HPDE6-E6E7 (cell line): ENCODE data around the gene VSTM2B.
"Not testable (repeated sequence)": the region's sequence is repeated elsewhere in the genome, so short reads cannot be mapped to it uniquely, and the experiment has no call there.

Experiments used
- DNase-seq: peaks from one replicate; pipeline ENCODE4 v3.0.0; 2011; ENCODE audit warnings: missing footprints; ENCODE audit errors: extremely low spot score

The VSTM2B gene

DNA sequence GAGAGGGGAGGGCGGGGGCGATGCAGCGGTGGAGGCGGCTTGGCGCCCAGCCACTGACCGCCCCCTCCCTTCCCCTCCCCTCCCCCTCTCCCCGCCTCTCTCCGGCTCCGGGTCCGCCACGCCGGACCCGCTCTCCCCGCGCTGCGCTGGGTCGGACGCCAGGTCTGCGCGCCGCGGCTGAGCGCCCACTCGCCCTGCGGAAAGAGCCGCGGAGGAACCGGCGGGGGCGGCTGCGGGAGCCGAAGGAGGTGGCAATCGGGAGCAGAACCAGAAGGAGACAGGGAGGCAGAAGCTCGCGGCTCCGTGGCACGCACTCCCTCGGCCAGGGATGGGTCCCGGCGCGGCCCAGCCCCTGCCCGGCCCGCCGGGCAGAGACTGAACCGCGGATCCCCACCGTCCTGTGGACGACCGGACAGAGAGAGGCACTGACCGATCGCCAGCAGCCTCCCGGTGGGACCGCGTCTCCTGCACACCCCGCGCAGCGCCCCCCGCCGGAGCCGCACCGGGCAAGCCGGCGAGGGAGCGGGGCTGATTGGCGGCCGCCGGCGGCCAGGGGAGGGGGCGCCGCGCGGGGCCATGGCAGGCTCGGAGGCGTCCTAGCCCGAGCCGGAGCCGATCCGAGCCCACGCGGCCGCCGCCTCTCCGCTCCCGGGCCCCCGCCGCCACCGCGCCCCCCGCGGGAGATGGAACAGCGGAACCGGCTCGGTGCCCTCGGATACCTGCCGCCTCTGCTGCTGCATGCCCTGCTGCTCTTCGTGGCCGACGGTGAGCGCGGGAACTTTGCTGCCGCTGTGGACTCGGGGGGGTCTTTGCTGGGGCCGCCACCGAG is at the start of gene VSTM2B:
Gene VSTM2B, plus strand, starts transcription at position 94 of the 829 bp plus-strand sequence. Its CDS starts 590 bp downstream, at position 684.
- DNase-seq: no peak

DNA sequence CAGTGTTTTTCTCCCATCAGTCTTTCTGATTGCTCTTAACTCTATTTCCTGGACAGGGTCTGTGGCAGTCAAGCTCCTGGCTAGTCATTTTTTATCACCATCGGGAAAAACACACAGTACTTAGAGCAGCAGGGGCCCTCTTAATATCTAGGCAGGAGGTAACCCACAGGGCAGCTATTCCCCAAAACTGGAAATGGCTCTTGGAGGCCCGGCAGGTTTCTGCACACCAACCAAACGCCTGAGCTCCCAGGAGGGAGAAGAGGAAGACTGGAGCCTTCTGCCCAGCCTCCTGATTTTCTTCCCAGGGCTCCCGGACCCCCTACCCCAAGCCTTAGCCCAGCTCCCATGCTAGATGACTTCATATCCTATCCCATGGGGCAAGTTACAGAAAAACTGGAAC is 49.3 kb upstream of the VSTM2B start:
- DNase-seq: no peak

DNA sequence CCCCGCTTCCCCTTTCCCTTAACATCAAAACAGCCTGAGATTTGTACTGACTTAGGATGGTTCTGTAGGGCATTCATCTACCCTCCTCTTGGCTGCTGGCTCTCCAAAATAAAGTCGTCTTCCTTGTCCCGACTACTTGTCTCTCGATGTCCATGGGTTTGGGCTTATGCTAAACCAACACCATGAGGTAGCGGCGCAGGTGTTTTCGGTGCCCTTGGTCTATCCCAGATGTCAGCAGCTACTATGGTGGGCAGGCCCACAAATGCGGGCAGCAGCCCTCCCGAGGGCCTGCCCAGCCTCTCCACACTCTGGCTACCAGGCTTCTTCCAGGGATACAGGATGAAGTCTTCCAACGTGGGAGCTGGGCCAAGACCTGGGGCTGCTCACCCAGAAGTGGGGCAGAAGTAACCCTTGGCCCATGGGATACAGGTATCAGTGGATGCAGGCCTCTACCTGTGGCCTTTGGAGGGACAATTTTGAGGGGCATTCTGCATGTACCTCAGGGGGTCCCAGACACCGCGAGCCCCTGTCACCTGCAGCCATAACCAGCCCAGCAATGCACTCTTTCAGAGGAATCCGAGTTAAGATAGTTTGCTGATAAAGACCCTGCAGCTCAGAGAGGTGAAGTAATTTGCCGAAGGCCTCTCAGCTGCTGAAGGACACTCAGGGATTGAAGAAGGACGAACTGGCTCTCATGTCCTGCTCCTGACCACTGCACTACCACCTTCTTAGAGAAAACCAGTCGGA is 47.8 kb upstream of the VSTM2B start:
- no peak for DNase-seq

DNA sequence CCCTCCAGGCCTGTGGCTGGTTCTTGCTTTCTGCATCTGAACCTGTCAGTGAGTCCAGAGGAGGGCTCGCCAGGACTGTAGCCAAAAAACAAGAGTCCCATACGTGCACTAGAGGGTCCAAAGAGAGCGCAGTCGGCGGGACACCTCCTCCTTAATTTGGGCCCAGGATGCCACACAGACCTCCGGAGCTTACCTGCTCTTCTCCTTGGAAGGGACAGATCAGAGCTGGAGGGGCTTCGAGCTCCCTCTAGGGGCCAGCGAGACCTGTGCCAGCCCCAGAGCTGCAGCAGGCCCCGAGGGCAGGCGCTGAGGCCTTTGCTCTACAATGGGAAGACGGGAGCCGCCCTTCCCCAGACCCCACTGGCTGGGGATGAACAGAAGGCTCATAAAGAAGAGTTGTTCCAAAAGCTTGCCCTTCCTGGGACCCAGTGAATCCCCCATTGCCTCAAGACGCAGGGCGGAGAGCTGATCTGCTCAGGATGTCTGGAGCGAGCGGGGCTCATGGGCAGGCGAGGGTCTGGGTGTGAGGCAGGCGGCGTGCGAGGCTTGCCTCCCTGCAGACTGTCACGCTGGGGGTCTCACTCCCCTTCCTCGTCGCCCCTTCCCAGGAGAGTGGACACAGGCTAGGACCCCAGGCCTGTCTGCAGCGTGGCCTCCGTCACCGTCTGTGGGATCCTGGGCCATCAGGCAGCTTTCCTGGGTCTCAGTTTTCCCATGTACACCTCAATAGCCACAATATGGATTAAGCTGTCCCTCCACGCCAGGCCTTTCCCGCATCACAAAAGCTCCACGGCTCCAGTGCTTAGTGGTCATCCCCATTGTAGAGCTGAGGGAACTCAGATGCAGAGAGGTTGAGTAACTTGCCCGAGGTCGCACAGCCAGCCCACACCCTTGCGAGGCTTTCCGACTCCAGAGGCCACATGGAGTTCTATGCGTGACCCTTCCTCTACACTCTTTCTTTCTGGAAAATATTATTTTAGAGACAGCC is 46.9 kb upstream of the VSTM2B start:
- DNase-seq: no peak

DNA sequence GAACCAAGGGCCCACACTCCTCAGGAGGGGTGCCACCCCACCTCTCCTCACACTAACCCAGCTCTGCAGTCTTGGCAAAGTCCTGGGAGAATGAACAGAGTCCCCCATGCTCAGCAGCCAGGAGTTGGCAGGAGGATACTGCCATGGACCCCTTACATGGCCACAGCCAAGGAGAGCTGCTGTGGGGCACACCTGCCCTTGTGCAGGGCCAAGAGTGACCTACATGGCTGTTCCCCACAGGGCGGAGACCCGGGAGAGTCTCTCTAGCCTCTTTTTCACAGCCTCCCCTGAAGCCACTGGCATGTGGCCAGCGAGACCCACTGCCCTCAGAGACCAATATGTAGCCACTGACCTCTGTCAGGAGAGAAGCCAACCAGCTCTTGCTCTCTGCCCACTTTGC is 45.9 kb upstream of the VSTM2B start:
- no peak for DNase-seq

DNA sequence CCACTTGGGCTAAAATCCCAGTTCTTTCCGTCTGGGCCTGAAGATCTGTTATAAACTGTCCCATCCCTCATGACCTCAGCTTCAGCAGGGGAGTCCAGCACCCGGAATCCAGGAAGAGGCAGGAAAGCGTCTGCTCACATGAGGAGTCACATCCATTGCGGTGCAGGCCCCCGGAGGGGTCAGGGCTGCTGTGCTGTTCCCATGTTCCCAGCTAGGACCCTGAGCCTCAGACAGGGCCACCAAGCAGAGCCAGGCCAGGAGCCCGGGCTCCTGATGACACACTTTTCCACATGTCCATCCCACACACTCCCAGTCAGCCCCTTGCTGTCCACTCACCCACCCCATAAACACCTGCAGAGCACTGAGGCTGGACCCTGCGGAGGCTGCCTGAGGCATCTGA is 45.3 kb upstream of the VSTM2B start:
- DNase-seq: no peak

DNA sequence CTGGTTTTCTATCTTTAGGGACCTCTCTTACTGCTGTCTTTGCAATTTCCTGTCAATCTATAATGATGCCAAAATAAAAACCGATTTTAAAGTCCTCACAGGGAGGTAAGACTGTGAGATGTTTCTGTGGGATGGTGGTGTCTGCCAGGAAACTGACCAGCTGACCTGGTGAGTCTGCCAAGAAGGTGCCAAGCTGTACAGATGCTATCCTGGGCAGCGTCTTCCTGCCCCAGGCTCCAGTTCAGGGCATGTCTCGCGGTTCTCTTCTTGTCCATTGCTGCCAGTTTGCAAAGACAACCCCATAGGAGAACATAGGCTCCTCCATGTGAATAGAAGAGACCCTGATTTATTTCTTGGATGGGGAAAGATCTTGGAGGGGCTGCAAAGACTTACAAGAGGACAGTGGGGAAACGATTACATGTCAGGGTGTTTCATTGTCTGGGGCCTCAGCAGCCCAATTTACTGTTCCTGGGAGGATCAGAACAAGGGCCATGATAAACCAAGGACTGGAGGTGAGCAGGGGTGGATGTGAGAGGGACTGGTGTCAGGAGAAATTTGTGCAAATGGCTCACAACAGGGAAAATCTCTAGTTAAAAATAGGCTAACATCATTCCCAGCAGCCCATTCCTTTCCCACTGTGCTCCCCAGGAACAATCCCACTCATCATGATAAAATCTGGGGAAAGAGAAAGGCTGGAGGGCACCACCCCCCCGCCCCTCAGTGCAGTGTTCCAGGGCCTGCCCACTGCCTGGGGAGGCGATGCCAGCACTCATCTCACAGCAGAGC is 42.7 kb upstream of the VSTM2B start:
- DNase-seq: no peak

DNA sequence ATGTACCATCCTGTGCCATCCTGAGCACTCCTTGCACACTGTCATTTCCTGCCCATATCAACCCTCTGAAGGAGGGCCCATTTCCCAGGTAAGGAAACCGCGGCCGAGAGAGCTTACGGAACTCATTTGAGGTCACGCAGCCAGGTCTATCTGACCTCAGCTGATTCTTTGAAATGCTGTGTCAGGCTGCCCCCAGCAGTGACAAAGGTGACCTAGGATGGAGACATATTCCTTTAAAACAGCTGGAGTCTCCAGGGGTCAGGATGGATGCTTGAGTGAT is 42.2 kb upstream of the VSTM2B start:
- no peak for DNase-seq

DNA sequence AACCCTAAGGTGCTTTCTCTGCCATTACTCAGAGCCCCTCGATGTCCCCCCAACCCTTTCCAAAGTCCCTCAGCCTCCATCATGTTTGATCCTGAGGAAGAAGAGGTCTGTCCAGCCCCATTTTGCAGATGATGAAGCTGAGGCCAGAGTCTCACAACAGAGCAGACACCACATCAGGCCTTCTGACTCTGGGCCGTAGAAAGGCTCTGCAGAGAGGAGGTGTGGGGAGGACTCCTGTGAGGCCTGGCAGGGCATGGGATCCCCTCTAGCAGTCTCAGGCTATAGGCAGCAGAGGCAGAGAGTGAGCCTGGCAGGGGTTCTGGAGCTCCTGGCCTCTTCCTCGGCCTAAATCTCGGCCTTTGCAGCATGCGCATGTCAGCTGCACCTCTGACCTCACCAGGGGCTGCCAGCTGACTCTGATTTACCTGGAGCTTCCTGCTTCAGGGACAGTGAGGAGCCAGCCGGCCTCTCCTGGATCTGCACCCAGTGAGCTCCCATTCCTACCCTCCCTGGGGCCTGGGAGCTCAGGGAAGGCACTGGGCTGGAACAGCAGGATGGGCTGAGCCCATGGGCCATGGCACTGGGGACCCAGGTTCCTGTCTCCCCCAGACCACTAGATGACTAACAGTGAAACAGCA is 41.7 kb upstream of the VSTM2B start:
- no peak for DNase-seq

DNA sequence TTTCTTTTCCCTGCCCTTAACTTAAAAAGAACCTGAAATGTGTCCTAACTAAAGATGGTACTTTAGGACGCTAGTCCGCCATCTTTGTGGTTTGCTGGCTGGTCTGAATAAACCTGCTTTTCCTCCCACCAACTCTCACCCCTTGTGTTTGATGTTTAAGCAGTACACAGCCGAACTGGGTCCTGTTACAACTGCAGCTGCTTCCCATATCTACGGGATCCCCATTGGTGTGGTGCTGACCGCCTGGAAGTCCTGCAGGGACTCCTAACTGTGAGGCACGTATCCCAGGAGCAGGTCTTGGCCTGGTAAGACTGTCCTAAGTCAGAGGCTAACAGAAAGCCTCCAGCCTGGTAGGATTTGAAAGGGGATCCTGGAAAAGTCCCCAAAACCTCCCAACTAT is 40.9 kb upstream of the VSTM2B start:
- DNase-seq: no peak

DNA sequence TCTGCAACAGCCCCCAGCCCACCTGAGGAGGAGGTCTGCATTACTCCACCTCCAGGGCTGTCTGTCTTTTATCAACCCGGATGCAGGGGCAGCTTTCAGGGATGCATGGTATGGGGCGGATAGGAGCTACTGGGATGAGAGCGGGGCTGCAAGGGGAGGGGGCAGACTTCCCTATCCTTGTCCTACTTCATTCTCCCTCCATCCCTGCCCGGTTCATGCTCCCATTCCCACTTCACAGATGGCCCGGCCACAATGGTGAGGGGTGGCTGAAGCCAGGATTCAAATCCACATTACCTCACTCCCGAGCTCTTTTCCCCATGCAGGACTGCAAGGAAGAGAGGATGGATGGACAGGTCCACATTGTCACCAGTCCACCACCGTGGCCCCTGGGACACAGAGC is 40.5 kb upstream of the VSTM2B start:
- no peak for DNase-seq

DNA sequence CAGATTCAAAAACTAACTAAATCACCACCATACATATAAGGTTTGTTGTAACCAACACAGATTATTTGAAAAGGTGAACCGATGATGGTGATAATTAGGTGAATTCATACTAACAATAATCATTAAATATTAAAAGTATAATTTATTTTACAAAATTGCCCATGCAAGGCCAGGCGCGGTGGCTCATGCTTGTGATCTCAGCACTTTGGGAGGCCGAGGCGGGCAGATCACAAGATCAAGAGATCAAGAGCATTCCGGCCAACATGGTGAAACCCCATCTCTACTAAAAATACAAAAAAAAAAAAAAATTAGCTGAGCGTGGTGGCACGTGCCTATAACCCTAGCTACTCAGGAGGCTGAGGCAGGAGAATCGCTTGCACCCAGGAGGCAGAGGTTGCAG is 38.8 kb upstream of the VSTM2B start:
- DNase-seq: not testable (repeated sequence)

DNA sequence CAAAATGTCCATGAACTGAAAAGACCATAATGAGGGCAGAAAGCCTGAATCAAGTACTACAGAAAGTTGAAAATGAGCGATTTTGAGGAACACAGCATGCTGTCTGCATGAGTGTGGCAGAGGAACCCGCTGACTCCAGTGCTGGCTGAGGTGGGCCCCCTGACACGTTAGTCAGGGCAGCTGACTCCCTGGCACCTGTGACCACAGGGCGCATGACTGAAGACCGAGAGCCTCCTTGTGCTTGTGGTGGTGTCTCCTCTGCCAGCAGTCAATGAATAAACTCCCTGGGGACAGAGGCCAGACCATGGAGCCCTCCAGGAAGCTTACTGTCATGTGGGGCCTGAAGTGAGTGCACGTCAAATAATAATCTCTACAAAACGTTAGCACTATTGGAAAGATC is 38.4 kb upstream of the VSTM2B start:
- no peak for DNase-seq

DNA sequence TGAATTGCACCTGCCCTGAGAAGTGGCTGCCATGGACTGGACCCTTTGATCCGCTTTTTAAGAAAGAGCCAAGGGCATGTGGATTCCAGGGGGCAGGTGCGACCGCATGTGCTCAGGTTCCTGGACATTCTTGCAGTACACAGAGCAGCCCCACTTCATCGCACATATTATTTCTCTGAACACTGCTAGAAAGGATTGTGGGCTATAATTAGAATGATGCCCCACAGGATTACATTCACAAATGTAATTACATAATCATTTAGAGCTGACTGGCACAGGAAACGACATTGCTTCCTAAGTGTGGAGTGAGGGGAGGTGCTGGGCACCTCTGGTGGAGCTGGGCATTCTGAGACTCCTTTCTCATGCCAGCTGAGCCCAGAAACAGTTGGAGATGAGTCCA is 37.5 kb upstream of the VSTM2B start:
- no peak for DNase-seq

DNA sequence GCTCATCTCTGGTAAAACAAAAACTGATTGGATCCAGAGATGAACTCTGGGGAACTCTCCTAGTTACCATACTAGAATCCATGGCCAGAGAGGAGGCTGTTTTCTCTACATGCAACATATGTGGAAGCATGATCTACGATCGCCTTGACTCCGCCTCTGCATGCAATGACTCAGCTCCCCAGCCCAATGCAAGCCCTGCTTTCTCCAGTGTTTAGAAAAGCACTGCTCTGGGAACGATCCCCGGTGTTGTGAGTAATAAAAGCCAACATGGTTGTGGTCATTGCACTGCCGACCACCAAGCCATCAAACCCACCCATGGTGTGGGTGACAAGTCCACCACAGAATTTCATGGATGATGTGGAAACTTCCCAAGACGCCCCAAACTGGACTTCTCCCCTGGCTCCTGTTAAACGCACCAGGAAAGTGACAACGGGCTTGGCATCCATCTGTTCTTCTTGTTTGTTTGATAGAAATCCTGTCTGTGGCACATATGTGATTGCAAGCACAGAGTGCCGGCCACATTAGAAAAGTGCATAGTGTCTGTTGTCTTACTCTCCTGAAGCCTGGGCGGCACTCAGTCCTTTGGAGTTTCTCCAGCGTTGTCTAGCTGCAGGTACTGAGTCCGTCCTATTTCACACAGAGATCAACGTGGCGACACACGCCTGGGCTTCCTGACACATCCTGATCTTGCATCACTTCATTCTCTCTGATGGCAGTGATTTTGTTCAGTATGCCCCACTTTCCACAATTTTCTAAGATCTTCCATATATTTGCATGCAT is 36.4 kb upstream of the VSTM2B start:
- DNase-seq: no peak

DNA sequence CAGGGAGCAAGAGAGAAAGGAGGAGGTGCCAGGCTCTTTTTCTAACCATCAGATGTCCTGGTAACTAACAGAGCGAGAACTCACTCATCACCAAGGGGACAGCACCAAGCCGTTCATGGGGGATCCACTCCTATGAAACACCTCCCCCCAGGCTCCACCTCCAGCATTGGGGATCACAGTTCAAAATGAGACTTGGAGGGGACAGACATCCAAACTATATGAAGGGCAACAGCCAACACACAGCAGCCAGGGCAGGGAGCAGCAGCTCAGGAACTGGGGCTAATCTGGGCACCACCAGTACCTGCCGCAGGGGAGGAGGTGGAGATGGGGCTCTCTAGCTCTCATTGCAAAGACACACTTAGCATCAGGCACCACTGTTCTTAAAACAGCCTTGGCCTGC is 34.3 kb upstream of the VSTM2B start:
- DNase-seq: no peak

DNA sequence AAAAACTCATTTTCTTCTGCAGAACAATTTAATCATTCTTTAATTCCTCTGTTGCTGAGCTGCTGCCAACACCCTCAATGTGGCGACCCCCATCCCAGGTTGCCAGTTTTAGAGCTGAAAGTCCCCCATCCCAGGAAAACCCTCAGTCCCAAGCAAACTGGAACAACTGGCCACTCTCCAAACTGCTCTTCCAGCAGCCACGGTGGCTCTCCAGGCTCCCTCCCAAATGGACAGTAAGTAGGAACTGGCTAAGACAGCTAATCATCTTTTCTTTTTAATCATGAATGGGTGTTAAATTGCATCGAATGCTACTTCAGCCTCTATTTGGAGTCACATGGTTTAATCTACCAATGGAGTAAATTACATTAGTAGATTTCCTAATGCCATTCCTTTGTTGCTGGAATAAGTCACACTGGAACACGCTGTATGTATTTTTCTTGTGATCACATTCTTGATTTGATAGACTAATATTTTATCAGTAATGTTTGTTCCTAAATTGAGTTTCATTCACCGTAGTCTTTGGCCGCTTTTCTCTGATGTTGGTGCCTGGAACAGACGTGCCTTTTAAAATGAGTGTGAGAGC is 33.7 kb upstream of the VSTM2B start:
- DNase-seq: no peak

DNA sequence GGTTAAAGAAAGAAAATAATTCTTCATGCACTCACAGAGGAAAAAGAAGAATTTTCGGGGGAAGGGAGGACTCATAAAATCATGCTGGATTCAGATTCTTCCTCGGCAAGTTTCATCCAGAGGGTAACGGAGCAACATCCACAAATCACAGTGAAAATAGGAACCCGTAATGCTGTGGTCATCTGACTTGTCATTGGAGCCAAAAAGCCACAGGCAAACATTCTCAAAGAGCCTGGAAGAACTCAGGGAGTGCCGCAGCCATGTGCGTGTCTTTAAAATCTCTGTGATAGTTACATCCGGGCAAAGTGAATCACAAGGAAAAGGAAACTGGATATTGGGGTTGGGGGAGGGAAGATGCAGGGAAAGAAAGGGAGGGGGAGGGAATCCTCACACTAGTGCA is 33.0 kb upstream of the VSTM2B start:
- DNase-seq: no peak

DNA sequence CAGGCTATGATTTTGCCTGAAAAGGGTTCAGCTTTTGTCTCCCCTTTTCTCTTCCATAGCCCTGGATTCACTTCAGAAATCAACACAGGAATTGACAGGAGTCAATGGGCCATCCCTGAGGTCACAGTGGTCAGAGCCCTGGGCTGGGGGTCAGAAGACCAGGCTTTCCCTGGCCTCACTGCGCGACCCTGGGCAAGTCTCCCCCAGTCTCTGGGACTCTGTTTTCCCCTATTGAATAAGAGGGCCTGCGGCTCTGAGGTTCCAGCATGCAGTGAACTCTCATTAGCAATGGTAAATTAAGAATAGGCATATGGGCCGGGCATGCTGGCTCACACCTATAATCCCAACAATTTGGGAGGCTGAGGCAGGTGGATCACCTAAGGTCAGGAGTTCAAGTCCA is 30.7 kb upstream of the VSTM2B start:
- no peak for DNase-seq

DNA sequence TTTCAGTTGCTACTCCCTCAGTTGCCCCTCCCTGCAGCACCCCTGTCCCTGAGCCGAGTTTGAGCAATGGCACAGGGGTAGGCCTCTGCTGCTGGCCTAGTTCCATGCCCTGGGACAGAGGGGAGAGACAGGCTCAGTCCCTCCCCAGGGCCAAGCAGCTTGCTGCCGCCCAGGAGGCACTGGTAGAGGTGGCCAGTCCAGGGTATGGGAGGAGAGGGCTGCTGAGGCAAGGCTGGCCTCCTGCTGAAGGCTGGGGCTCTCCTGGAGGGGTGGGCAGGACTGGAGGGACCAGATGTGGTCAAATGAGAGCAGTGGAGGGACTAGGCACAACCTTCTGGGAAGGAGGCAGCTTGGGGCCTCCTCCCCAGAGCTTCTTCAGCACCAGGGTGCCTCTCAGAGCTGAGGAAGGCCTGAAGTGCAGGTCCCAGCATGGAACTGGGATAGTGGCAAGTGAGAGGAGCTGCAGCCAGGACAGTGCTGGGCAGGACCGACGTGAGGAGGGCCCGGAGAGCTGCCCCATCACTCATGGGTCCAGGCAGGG is 29.8 kb upstream of the VSTM2B start:
- no peak for DNase-seq
